Pulmonary artery endothelial cell (primary cell): ENCODE results near the gene TTC17. TPM values are rescaled to one million over a fixed set of nuclear protein-coding genes. Genes with fewer than 3 reads are reported as not detected.

ENCODE experiments used
- DNase-seq: peaks from one replicate; pipeline ENCODE4 v3.0.0-alpha.2; 2011; ENCODE audit warnings: low read depth, low spot score
- total RNA-seq: library from RNA; depleted of rRNA; stranded (reverse); fragments of >200 nt; gene quantifications from 2 replicates; pipeline ENCODE4 v1.2.3, GENCODE V29; 2014

Gene TTC17
- total RNA-seq, 1 donor from 2014 or later = 52.8 TPM

- DNase-seq = no peak
Measured at GRCh38 chr11:43532041-43532440, 173.3 kb downstream of the TTC17 start.

GRCh38 chr11:43537833-43538615 is 179.3 kb downstream of the TTC17 start:
- no peak for DNase-seq

- no peak for DNase-seq
Measured at GRCh38 chr11:43541993-43542392, 183.3 kb downstream of the TTC17 start.

GRCh38 chr11:43542750-43543712 is 184.3 kb downstream of the TTC17 start:
- no peak for DNase-seq

Other genes with a start within 250 kb of the TTC17 start
- gene API5, start 46.9 kb upstream of the TTC17 start, total RNA-seq = 82.9 and 105 TPM in 2 replicates